NCI-H2107 (cell line): ENCODE measurements around the gene FKBP6.
"Not testable (repeated sequence)": the region's sequence is repeated elsewhere in the genome, so short reads cannot be mapped to it uniquely, and the experiment has no call there.

ENCODE experiments used
- DNase-seq: peaks from one replicate; lab custom pipeline; 2025; lab: John Stamatoyannopoulos, UW

The FKBP6 gene

DNA sequence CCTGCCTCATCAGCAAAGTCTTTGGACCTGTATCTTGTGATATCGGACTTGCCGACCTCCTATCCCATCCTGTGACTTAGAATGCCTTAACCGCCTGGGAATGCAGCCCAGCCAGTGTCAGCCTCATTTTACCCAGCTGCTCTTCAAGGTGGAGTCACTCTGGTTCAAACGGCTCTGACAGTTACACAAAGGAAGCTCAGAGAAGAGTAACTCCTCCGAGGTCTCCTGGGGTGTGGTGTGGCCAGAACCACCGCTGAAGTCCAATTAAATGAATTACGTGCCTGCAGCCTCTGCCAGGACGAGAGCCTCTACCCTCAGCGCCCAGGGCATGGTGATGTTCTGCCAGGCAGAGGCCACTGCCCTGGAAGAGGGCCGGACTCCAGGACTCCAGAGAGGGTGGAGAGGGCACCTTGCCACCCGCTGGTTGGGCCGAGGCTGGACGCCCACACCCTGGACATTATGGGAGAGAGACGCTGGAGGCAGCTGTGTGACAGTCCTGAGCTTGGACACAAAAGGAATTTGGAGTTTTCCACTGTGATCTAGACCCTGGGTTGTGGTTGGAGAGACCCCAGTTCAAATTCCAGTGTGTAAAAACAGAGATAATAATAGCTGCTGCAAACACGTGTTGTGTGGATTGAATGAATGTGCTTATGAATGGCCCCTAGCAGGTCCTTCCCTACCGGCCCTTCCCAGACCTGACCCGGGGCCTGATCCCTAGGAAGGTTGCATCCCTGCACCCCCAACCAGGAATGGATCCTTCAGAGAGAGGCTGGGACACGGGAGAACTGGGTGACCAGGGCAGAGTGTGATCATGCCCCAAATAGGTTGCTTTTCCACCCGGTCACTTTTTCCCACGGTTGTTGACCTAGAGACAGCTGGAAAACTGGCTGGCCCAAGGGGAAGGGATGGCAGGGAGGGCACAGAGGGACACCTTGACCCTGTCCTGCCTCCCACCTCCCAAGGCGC lies 67.9 kb downstream of the FKBP6 start:
- no peak for DNase-seq

- no peak for DNase-seq
These were observed 69.7 kb downstream of the FKBP6 start for GRCh38 chr7:73397521-73398281.

GRCh38 chr7:73399185-73400050 lies 71.5 kb downstream of the FKBP6 start:
- not testable (repeated sequence) for DNase-seq

DNA sequence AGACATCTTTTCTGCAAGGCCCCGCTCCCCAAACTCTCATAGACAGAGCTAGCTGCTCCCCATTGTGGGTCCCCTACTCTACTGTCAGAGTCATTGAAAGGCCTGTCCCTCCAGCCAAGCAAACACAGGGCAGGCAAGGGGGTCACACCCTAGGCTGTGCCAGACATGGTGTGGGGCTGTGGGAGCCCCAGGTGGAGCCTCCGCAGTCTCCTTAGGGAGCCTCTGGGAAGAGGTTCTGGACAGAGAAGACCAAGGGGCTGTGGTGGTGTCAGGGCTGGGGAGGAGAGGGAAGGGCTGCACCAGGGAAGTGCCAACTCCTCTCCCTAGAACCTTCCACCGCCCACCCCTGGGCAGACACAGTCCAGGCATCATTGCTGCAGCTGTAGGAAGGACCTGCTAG lies 76.9 kb downstream of the FKBP6 start:
- DNase-seq: not testable (repeated sequence)
